Ecto neural progenitor cell (in vitro differentiated cells): Measurements from ENCODE around the gene BAZ2B.

Experiments used
- DNase-seq: peaks from one replicate; pipeline ENCODE4 v3.0.0-alpha.2; 2018; ENCODE audit warnings: low spot score

The BAZ2B gene

DNA sequence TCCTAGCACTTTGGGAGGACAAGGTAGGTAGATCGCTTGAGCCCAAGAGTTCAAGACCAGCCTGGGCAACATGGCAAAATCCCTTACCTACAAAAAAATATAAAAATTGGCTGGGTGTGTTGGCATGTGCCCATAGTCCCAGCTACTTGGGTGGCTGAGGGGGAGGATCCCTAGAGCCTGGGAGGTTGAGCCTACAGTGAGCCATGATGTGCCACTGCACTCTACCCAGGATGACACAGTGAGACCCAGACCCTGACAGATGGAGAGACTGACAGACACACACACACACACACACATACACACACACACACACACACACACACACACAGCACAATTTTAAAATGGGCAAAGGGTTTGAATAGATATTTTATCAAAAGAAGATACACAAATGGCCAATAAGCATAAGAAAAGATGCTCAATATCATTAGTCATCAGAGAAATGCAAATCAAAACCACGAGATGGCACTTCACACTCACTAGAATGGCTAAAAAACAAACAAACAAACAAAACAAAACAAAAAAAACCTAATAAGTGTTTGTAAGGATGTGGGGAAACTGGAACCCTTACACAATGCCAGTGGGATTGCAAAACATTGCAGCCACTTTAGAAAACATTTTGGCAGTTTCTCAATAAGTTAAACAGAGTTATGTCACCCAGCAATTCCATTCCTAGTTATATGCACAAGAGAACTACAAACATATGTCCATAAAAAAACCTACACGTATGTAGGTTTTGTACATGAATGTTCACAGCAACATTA lies 42.3 kb downstream of the BAZ2B start:
- DNase-seq = no peak

DNA sequence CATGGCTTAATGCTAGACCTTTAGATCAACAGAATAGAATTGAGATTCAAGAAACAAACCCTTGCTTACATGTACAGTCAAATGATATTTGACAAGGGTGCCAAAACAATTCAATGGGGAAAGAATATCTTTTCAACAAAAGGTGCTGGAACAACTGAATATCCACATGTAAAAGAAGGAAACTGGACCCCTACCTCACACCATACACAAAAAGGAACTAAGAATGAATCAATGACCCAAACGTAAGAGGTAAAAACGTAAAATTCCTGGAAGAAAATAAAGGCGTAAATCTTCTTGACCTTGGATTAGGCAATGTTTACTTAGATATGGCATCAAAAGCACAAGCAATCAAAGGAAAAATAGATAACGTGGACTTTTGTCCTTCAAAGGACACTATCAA lies 43.1 kb downstream of the BAZ2B start:
- no peak for DNase-seq

DNA sequence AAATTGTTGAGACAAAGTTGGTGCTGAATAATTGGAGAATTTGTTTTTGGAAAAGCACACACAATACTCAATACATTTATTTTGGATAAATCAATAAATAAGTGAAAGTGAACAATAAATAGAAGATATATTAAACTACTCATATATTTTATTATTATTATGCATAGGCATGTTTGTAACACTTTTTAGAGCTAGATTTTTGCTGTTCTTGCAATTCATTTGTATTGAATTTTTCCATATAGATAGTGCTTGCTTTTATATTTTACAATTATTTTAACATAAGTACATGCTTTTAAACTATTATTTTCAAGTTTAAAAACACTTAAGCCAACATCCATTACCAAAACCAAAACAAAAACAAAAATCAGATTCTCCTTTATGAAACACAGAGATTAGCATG lies 43.9 kb downstream of the BAZ2B start:
- no peak for DNase-seq

DNA sequence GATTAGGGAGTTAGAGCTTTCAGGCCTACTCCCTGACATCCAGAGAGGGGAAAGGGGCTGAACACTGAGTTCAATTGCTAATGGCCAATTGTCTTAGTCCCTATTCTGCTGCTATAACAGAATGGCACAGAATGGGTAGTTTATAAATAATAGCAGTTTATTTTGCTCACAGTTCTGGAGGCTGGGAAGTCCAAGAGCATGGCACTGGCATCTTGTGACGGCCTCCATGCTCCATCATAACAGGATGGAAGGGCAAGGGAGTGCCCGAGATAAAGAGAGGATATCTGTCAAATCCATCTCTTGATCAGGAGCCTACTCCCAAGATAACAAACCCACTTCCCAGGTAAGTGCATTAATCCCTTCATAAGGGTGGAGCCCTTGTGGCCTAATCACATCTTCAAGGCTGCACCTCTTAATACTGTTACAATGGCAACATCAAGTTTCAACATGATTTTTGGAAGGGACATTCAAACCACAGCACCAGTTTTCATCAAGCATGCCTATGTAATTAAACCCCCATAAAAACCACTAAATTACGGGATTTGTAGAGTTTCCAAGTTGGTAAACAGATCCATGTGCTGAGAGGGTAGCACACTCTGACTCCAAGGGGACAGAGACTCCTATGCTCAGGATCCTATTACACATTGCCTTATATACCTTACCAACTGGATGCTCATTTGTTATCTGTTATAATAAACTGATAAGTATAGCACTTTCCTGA lies 44.6 kb downstream of the BAZ2B start:
- no peak for DNase-seq

DNA sequence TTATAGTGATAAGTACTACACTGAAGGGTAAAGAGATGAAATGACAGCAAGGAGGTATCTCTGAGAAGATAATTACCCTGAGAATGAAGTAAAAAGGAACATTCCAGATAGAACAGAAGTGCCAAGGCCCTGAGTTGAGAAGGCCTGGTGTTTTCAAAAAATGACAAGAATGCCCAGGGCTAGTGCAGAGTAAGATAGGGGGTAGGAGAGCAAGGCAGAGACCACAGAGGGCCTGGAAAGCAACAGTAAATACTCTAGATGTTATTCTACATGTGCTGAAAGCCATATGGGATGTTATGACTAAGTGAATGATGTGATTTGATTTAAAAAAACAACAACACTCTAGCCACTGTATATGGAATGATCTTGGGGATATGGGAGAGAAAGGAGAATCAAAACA lies 52.3 kb downstream of the BAZ2B start:
- no peak for DNase-seq

DNA sequence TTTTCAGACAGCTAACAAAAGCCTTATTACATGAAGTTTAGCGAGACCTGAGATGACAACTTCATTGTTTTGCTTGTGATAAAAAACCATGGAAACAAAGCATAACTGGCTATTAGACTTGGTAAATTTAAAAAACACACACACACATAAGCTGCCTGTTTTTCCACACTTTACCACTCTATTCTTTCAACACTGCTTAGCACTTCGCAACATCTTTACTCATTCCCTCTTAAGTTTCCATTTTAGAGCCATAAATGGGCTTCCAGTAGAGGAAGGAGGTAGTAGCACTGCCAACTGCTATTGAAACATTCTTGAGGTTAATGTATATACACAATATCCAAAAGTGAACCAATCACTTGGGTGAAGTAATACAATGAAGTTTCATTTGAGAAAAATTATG lies 54.1 kb downstream of the BAZ2B start:
- no peak for DNase-seq

DNA sequence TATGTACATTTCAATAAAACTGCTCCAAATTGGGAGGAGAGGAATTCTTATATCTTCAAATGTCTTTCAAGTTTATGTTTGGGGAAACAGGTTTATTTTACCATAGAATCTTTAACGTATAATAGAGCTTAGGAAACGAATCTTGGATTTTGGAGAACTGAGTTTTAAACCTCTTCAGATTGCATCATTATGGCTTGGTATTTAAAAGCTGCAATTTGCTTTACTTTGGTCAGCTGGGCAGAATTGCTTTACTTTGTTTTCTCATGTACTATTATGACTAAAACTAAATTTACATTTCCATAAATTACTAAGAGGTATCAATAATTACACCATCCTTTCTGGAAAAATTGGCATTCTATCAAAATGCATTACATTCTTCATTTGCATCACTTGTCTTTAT lies 54.6 kb downstream of the BAZ2B start:
- DNase-seq = no peak

DNA sequence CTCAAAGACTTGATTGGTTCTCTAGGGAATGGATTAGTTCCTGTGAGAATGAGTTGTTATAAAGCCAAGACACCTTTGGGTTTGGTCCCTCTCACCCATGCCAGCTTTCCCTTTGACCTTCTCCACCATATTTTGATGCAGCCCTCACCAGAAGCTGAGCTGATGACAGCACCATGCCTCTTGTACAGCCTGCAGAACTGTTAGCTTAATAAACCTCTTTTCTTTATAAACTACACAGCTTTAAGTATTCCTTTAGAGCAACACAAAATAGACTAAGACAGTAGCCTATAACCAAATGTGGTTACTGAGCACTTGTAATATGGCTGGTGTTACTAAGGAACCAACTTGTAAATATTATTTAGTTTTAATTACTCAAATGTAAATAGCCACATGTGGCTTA lies 55.1 kb downstream of the BAZ2B start:
- no peak for DNase-seq

DNA sequence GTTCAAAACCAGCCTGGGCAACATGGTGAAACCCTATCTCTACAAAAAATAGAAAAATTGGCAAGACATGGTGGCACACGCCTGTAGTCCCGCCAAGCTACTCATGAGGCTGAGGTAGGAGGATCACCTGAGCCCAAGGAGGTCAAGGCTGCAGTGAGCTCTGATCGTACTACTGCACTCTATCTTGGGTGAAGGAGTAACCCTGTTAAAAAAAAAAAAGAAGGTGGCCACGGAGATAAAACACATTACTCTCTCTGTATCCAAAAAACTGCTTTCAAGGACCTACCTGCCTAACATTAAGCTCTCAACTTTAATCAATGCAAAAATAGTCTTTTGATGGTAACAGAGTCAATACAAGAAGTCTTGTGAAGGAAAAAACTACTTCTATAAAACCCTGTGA lies 57.3 kb downstream of the BAZ2B start:
- DNase-seq = no peak

DNA sequence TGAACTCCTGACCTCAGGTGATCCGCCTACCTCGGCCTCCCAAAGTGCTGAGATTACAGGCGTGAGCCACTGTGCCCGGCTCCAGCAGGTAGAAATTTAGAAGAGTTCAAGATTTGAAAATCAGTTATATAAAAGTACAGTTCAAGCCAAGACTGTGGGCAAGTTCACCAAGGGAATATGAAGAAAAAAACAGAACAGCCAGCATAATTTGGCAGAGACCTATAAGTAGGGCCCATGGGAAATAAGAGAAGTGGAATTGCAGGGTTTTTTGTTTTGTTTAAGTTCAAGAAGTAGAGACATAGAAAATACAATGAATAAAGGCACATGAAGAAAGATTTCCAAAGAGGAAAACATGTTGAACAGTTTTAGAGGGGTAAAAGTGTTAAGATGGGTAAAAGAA lies 57.9 kb downstream of the BAZ2B start:
- DNase-seq = no peak

DNA sequence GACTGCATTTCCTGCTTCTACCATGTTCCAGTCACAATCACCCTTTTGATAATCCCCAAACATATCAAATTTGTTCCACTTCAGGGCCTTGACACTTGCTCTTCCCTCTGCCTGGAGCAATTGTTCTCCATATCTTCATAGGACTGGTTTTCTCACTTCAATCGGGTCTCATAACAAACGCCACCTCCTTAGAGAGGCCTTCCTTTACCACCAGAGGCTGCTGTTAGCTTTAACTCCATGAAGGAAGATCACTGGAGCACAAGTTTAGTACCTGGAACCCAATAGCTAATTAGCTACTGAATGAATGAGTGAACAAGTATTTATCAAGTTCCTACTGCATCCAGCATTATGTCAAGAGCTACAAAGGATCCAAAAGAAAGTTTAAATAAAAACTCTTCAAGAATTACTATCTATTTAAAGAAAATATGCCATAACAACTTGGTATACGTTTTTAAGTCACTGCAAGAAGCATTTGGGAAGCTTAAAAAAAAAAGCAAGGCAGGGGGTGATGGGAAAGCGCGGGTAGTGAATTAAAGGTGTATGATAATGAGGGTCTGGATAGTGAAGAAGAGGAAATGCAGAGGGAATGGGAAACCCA lies 58.8 kb downstream of the BAZ2B start:
- DNase-seq = no peak

DNA sequence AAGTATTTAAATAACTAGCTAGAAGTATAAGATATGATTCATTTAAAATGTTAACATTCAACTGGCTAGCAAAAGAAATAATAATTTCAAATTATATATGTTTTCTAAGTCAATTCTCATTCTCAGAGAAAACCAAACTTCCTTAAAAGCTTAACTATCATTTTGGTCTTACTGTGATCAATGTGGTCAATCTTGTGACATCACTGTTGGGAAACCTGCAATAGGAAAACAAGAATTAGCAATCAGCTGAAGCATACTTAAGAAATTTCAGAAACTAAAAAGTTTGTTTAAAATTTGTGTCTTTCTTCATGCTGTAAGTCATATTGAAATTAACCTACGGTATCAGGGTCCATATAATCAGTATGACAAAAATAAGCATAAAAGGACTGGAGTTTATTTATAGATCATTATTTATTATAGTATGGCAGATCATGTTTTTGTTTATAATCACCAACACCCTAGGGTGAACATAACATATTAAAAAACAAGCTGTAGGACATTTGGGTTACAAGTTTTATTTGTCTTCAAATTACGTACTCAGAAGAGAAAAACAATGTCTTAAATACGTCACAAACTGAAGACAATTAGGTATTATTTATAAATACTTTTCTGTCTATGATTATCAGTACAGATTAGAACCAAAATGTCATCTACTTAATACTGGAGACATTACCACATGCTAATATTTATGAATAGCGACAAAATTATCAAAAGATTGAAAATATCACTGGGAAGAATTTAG lies 60.5 kb downstream of the BAZ2B start:
- DNase-seq = no peak

DNA sequence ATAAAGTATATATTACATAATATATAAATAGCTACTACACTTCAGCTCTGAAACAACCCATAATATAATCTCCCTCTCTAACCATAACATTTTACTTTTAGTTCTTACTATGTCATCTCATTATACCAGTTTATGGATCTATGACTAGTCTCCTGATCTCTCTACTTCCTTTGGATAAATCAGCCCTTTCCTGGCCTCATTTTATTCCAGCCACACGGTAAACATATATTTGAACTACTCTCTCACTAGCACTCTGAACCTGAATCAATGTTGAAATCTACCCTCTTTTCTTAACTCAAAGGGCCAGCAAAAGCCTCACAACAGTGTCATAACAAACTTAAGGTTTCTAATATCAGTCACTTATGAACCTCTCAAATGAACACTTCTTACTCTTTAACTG lies 62.6 kb downstream of the BAZ2B start:
- no peak for DNase-seq

DNA sequence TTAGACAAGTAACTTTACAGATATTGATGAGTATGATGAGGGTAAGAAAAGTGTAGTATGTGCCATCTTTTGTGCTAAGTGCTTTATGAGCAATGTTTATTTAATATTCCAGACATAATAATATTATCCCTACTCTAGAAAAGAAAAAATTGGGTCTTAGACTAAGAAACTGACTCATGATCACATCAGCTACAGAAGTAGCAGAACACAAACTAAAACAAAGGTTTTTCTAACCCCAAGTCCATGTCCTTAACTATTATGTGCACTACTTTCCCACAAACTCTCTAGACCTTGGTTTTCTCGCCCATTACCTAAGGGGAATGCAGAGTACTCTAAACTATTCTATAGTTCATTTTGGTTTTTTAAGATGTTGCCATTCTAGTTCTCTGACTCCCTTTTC lies 64.5 kb downstream of the BAZ2B start:
- no peak for DNase-seq

DNA sequence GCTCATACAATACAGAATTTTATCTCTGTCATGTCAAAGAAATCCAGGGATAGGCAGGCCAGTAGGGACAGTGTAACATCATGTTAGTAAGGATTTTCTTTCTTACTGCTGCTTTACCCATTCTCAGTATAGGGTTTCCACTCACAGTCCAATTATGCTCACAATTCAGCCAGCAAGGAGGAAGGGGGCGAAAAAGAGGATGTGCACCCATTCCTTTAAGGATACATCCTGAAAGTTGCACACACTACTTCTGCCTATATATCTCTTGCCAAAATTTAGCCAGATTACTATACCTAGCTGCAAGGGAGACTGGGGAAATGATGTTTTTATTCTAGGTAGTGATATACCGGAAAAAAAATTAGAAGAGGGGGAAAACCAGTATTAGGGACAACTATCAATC lies 66.1 kb downstream of the BAZ2B start:
- no peak for DNase-seq

DNA sequence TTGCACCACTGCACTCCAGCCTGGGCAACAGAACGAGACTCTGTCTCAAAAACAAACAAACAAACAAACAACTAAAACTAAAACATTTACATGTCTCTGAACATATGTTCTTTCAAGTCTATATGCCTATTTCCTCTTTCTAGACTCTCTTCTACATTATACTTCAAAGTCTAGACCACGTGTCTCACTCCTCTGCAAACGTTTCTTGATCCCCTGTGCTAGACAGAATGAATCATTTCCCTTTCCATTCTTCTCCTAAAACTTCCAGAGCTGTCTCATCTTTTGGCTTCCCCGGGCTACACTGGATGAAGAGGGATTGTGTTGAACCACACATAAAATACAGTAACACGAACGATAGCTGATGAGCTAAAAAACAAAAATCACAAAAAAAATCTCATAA lies 67.1 kb downstream of the BAZ2B start:
- no peak for DNase-seq

DNA sequence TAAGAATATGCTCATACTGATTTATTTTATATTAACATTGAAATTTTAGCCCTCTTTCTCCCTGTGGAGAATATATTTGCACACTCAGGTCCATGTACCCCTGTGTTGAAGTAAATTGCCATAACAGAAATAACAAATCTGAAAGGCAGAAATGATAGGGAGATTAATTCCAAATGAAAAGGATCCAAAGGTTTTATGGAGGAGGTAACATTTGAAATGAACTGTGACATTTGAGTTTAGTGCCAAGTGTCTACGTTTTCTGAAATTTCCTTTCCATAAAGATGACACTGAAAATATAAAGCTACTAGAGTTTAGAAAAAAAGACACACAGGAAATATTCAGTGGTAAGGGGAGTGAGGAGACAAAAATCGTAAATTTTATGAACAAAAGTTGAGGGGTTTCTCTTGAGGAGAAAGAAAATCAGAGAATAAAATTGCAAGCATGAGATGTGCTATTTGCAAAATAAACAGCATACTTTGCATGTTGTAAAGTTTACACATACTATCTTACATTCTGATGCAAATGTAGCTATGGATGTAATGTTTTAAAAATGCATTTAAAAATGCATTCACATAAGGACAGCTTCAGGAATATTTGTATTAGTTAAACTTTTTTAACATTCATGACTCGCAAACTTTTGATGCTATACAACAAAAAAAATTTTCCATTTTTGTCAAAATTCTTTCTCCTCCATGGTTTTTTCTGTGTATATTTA lies 69.5 kb downstream of the BAZ2B start:
- no peak for DNase-seq

DNA sequence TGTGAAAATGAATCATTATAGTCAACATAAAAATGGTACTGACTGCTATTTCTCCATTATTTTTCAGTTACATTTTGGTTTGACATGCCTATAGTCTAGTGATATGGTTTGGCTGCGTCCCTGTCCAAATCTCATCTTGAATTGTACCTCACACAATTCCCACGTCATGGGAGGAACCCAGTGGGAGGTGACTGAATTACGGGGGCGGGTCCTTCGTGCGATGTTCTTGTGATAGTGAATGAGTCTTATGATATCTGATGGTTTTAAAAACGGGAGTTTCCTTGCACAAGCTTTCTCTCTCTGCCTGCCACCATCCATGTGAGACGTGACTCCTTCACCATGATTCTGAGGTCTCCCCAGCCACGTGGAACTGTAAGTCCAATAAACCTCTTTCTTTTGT lies 70.3 kb downstream of the BAZ2B start:
- no peak for DNase-seq

DNA sequence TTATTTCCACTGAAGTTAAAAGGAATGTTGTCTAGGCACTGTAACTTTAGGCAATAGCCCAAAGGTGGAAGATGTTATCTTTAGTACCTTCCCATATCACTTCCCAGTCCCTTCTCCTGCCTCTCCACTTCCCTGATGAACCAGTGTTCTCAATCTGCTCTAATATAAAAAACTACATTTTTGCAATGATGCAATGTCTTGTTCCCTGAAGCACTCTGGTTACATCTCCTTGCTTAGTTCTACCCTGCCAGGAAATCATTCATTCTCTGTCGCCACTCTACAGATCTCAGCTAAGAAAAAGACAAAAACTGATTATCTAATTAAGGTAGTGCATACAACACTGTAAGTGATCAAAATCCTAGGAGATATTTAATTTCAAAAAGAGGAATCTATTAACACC lies 71.3 kb downstream of the BAZ2B start:
- DNase-seq = no peak

DNA sequence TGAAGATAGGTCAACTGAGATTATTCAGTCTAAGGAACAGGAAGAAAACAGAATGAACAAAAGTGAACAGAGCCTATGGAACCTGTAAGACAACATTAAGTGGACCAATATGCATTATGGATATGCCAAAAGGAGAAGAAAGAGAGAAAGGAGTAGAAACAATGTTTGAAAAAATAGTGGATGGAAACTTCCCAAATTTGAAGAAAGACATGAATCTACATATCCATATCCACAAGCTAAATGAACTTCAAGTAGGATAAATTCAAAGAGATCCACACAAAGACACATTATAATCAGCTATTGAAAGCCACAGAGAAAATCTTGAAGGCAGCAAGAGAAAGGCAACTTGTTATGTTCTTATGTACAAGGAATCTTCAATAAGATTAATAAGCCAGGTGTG lies 74.2 kb downstream of the BAZ2B start:
- DNase-seq = no peak

DNA sequence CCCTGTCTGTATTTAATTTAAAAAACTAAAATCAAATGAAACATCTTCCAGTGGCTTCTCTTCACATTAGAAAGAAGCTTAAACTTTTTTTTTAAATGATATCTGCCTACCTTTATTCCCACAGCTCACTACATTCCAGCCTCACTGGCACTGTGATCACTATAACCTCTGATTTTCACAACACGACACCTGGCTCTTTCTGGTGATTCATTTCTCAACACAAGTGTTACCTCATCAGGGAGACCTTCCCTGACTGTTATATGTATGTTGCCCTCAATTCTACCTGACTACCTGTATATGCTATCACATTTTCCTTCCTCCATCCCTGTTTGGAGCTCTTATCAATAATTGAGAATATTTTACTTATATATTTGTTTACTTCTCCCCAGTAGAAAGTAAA lies 76.6 kb downstream of the BAZ2B start:
- DNase-seq = no peak

DNA sequence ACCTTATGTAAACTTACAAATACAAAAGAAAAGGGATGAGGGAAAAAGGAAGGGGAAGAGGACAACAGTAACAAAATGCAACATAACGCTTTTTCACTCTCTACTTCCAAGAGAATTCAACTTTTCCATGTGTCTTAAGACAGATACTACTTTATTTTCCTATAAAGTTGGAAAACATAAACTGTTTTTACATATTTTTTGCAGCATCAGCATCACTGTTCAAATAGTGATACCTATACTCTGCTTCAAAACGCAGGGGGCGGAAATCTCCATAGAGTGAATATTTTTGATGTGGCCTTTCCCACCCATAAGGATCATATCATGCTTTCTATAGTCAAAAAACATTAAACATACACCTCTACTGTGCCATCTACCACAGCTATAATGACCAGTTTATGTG lies 77.5 kb downstream of the BAZ2B start:
- no peak for DNase-seq
